H1 (cell line): ENCODE data around the gene PKP3. TPM values are rescaled to one million over a fixed set of nuclear protein-coding genes. Genes with fewer than 3 reads are reported as not detected.

Experiments used
- JUND ChIP-seq: IDR thresholded peaks from 2 replicates; pipeline ENCODE4 v1.6.1; 2011; ENCODE audit warnings: mild to moderate bottlenecking, improper control_type of control experiment, low read length
- KDM1A ChIP-seq: fragments of 200-600, 300-600 bp; sonication (generic); IDR thresholded peaks from 2 replicates; pipeline ENCODE4 v1.7.1; 2016; ENCODE audit warnings: mild to moderate bottlenecking, low read length, borderline replicate concordance
- KDM5A ChIP-seq: fragments of 200-600 bp; IDR thresholded peaks from 2 replicates; pipeline ENCODE4 v1.7.1; 2012; ENCODE audit warnings: mild to moderate bottlenecking, low read length, inconsistent platforms, mixed read lengths
- NANOG ChIP-seq: IDR thresholded peaks from 2 replicates; pipeline ENCODE4 v1.6.1; 2011; ENCODE audit warnings: low read length, low read depth, mild to moderate bottlenecking, inconsistent platforms; ENCODE audit not compliant: insufficient read depth, poor library complexity, severe bottlenecking
- RFX5 ChIP-seq: IDR thresholded peaks from 2 replicates; pipeline ENCODE4 v1.6.1; 2011; ENCODE audit warnings: low read depth, low read length, improper control_type of control experiment, borderline replicate concordance
- TEAD4 ChIP-seq: IDR thresholded peaks from 2 replicates; pipeline ENCODE4 v1.6.1; 2012; ENCODE audit warnings: low read depth, low read length, inconsistent platforms, mixed read lengths
- USF2 ChIP-seq: IDR thresholded peaks from 2 replicates; pipeline ENCODE4 v1.6.1; 2011; ENCODE audit warnings: low read length, improper control_type of control experiment
- polyA plus RNA-seq, 7 experiments: library from polyadenylated mRNA; depleted of rRNA in 3 of 7; stranded (reverse) in 5 of 7; unstranded in 2 of 7; fragments of >200 nt in 5 of 7; fragments of 200-250 nt in 2 of 7; gene quantifications; 1 replicate in 5 of 7; 2 replicates in 1 of 7; 4 replicates in 1 of 7; pipeline versions ENCODE4 v1.2.1 to v1.2.3, GENCODE V29; 2011 to 2013; ENCODE audit warnings: missing spikeins in 2 of 7, mixed read lengths in 2 of 7
- total RNA-seq: library from RNA; stranded (reverse); fragmentation: NEBNext Ultra II Directional; extraction: Animal tissue kit (Norgen Biotek cat#: 25700); gene quantifications from 2 replicates; pipeline ENCODE4 v1.2.1, GENCODE V29; 2021

PKP3 gene
- total and polyA plus RNA-seq, 2 of the 8 experiments (the other 6 are each of a cell fraction or from before 2014, with no cell fraction given): 16.7 to 28.7 TPM

GRCh38 chr11:352456-353031 lies 41.5 kb upstream of the PKP3 start (continued):
- TF ChIP-seq USF2: no peak
- no peak for TF ChIP-seq NANOG
- TF ChIP-seq JUND: no peak
- no peak for TF ChIP-seq KDM5A
- no peak for TF ChIP-seq TEAD4
- TF ChIP-seq KDM1A: no peak
- TF ChIP-seq RFX5: no peak
